ENCODE results near the gene RAD9A.

RAD9A gene

DNA sequence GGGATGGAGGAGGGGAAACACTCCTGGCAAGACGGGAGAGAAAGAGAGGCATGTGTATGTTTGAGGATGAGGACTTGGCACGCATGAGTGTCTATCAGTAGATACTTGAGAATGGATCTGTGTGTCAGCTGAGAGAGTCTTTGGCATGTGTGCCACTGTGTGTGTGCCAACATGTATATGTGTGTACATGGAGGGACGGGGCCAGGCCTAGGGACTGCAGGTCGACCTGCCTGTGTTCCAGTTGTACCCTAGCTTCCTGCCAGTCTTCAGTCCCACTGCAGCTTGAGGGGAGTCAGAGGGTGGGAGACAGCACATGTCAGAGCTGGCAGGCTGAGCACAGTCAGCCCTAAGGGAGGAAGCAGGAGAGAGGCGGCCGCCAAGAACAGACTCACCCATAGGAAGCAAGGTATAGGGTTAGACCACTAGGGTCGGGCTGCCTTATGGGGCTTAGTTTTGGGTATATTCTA lies 24.0 kb upstream of the RAD9A start:
- no peaks in the 10 kb centered on the region; the same call in 1 of the 2 replicates for H3K4me1 ChIP-seq (ENCODE audit: control insufficient read depth, insufficient read depth, low read length)
- ChIA-PET POLR2A (interaction anchor here (0.6 to 1.3 kb wide), 2 partner anchors 12 to 23 kb away, joined by 4 to 6 read pairs; no protein-coding TSS in a partner anchor), CTCF (interaction anchor here (0.7 to 30.4 kb wide), 5 partner anchors 11 to 596 kb away, joined by 3 to 898 read pairs (median 4); partner anchors contain the start of genes CLCF1 and RAD9A)
- no peak overlapping the region for H3K4me3 ChIP-seq (ENCODE audit: low read depth, low read length)
- TF ChIP-seq ZNF174 (tag by site-specific recombination; IDR thresholded peaks at IDR 0.05) (no peak), ZNF211 (tag by site-specific recombination; IDR thresholded peaks at IDR 0.05; ENCODE audit: low read depth) (no peak), ZXDB (tag by site-specific recombination; IDR thresholded peaks at IDR 0.05) (no peak), SCRT1 (tag by site-specific recombination; IDR thresholded peaks at IDR 0.05; ENCODE audit: borderline replicate concordance) (no peak), ZNF311 (tag by site-specific recombination; IDR thresholded peaks at IDR 0.05; ENCODE audit: borderline replicate concordance) (no peak), WT1 (tag by site-specific recombination; IDR thresholded peaks at IDR 0.05) (no peak), ZNF140 (tag by site-specific recombination; IDR thresholded peaks at IDR 0.05) (no peak), ZNF324 (tag by site-specific recombination; IDR thresholded peaks at IDR 0.05) (no peak), ZNF335 (tag by site-specific recombination; conservative IDR thresholded peaks at IDR 0.05) (no peak), ZNF843 (tag by site-specific recombination; IDR thresholded peaks at IDR 0.05) (no peak), ZNF707 (tag by site-specific recombination; IDR thresholded peaks at IDR 0.05) (no peak), ZFP41 (tag by site-specific recombination; IDR thresholded peaks at IDR 0.05; ENCODE audit: borderline replicate concordance) (no peak), BCL11B (tag by site-specific recombination; IDR thresholded peaks at IDR 0.05; ENCODE audit: low read depth) (no peak)
- TF ChIP-seq, protein P1, sequence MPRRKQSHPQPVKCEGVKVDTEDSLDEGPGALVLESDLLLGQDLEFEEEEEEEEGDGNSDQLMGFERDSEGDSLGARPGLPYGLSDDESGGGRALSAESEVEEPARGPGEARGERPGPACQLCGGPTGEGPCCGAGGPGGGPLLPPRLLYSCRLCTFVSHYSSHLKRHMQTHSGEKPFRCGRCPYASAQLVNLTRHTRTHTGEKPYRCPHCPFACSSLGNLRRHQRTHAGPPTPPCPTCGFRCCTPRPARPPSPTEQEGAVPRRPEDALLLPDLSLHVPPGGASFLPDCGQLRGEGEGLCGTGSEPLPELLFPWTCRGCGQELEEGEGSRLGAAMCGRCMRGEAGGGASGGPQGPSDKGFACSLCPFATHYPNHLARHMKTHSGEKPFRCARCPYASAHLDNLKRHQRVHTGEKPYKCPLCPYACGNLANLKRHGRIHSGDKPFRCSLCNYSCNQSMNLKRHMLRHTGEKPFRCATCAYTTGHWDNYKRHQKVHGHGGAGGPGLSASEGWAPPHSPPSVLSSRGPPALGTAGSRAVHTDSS (tag by site-specific recombination; IDR thresholded peaks at IDR 0.05): no peak
- H3K9me3 ChIP-seq (ENCODE audit: control insufficient read depth, insufficient read depth, low read depth, low read length): no peaks in the 10 kb centered on the region
- H3K27ac ChIP-seq (ENCODE audit: extremely low read depth, low read depth, low read length): no peak overlapping the region
- H3K36me3 ChIP-seq (ENCODE audit: control insufficient read depth in 2 of 2, insufficient read depth in 1 of 2, low read length in 2 of 2): no peaks in the 10 kb centered on the region

DNA sequence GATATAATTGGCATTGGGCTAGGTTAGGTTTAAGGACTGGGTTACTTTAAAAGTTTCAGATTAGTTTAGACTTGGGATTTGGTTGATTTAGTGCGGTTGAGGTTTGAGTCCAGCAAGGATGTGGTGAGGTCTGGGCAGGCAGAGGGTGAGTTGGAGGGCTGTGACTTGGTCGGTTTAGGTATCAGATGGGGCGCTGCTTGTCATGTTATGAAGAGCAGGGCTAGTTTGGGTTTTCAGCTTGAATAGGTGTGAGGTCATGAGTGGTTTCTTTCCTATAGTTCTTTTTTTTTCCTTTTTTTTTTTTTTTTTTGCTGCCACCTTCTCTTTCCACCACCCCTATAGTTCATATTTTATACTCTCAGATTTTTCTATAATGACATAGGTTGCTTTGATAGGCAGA lies 23.2 kb upstream of the RAD9A start:
- TF ChIP-seq SP3 (tag by site-specific recombination; IDR thresholded peaks at IDR 0.05) (no peak), ZNF658 (tag by site-specific recombination; IDR thresholded peaks at IDR 0.05) (no peak), ZNF426 (tag by site-specific recombination; IDR thresholded peaks at IDR 0.05) (no peak), SCRT2 (tag by site-specific recombination; IDR thresholded peaks at IDR 0.05) (no peak)
- TF ChIP-seq, protein P2, sequence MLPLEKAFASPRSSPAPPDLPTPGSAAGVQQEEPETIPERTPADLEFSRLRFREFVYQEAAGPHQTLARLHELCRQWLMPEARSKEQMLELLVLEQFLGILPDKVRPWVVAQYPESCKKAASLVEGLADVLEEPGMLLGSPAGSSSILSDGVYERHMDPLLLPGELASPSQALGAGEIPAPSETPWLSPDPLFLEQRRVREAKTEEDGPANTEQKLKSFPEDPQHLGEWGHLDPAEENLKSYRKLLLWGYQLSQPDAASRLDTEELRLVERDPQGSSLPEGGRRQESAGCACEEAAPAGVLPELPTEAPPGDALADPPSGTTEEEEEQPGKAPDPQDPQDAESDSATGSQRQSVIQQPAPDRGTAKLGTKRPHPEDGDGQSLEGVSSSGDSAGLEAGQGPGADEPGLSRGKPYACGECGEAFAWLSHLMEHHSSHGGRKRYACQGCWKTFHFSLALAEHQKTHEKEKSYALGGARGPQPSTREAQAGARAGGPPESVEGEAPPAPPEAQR (tag by site-specific recombination; IDR thresholded peaks at IDR 0.05): no peak
- Histone ChIP-seq H3K4me1 (ENCODE audit: control insufficient read depth, insufficient read depth, low read length) (no peaks in the 10 kb centered on the region; the same call in 1 of the 2 replicates), H3K4me3 (ENCODE audit: low read depth, low read length) (no peak overlapping the region), H3K36me3 (ENCODE audit: control insufficient read depth in 2 of 2, insufficient read depth in 1 of 2, low read length in 2 of 2) (no peaks in the 10 kb centered on the region), H3K9me3 (ENCODE audit: control insufficient read depth, insufficient read depth, low read depth, low read length) (no peaks in the 10 kb centered on the region), H3K27ac (ENCODE audit: extremely low read depth, low read depth, low read length) (no peak overlapping the region)
- ChIA-PET CTCF (interaction anchor here (1.7 to 30.4 kb wide), 3 partner anchors 5 to 23 kb away, joined by 5 to 898 read pairs (median 898); partner anchors contain the start of genes CLCF1, POLD4 and RAD9A), POLR2A (interaction anchor here (1.0 to 1.3 kb wide), 2 partner anchors 13 to 29 kb away, joined by 3 to 6 read pairs; no protein-coding TSS in a partner anchor)

DNA sequence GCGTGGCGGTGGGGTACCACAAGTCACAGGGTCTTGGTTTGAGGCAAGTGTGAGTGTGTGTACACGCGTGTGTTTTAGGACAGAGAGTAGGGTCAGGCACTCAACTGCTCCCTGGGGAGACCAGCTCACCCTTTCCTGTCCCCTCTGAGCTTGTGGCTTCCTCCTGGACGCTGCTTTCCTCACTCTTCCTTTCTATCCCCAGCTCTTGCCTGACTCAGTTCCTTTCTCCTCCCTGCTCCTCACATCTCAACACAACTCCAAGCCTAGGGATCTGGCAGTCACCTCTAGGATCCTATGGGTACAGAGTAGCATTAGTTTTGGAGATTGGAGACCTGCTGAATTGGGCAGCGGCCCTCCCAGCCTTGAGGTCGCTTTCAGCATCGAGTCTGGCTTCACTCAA lies 22.5 kb upstream of the RAD9A start:
- Histone ChIP-seq H3K36me3 (ENCODE audit: control insufficient read depth in 2 of 2, insufficient read depth in 1 of 2, low read length in 2 of 2) (no peaks in the 10 kb centered on the region), H3K27ac (ENCODE audit: extremely low read depth, low read depth, low read length) (no peak overlapping the region), H3K4me3 (ENCODE audit: low read depth, low read length) (no peak overlapping the region), H3K9me3 (ENCODE audit: control insufficient read depth, insufficient read depth, low read depth, low read length) (no peaks in the 10 kb centered on the region), H3K4me1 (ENCODE audit: control insufficient read depth, insufficient read depth, low read length) (peaks cover under 1% of the 10 kb centered on the region; the same call in 1 of the 2 replicates)
- ChIA-PET POLR2A (interaction anchor here (1.0 kb wide), 1 partner anchor 28 kb away, joined by 3 read pairs; no protein-coding TSS in a partner anchor), CTCF (interaction anchor here (0.7 to 30.4 kb wide), 4 partner anchors 6 to 54 kb away, joined by 4 to 898 read pairs (median 452); partner anchors contain the start of genes CLCF1, POLD4 and RAD9A)
- TF ChIP-seq ZNF19 (tag by site-specific recombination; IDR thresholded peaks at IDR 0.05; ENCODE audit: low read depth): no peak
- TF ChIP-seq, protein P3, sequence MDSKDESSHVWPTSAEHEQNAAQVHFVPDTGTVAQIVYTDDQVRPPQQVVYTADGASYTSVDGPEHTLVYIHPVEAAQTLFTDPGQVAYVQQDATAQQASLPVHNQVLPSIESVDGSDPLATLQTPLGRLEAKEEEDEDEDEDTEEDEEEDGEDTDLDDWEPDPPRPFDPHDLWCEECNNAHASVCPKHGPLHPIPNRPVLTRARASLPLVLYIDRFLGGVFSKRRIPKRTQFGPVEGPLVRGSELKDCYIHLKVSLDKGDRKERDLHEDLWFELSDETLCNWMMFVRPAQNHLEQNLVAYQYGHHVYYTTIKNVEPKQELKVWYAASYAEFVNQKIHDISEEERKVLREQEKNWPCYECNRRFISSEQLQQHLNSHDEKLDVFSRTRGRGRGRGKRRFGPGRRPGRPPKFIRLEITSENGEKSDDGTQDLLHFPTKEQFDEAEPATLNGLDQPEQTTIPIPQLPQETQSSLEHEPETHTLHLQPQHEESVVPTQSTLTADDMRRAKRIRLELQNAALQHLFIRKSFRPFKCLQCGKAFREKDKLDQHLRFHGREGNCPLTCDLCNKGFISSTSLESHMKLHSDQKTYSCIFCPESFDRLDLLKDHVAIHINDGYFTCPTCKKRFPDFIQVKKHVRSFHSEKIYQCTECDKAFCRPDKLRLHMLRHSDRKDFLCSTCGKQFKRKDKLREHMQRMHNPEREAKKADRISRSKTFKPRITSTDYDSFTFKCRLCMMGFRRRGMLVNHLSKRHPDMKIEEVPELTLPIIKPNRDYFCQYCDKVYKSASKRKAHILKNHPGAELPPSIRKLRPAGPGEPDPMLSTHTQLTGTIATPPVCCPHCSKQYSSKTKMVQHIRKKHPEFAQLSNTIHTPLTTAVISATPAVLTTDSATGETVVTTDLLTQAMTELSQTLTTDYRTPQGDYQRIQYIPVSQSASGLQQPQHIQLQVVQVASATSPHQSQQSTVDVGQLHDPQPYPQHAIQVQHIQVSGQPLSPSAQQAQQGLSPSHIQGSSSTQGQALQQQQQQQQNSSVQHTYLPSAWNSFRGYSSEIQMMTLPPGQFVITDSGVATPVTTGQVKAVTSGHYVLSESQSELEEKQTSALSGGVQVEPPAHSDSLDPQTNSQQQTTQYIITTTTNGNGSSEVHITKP (tag by site-specific recombination; IDR thresholded peaks at IDR 0.05): no peak
- TF ChIP-seq ZNF670 (tag by site-specific recombination; IDR thresholded peaks at IDR 0.05; ENCODE audit: low read depth): no peak
- no peak for TF ChIP-seq TCF7L2 (IDR thresholded peaks at IDR 0.05; ENCODE audit: borderline replicate concordance, low read depth, low read length)
- no peak for TF ChIP-seq ZNF16 (tag by site-specific recombination; IDR thresholded peaks at IDR 0.05; ENCODE audit: low read depth)

All from HEK293 (cell line).